ENCODE measurements around the gene RIPPLY1. TPM values are rescaled to one million over a fixed set of nuclear protein-coding genes. Genes with fewer than 3 reads are reported as not detected.
A peak's percentile ranks its signal among the peaks of the same experiment; 100 is the strongest.

Gene RIPPLY1
- total RNA-seq, 6 experiments from 2014 or later, result 0.74 to 1.7 (median 1.1) TPM

DNA sequence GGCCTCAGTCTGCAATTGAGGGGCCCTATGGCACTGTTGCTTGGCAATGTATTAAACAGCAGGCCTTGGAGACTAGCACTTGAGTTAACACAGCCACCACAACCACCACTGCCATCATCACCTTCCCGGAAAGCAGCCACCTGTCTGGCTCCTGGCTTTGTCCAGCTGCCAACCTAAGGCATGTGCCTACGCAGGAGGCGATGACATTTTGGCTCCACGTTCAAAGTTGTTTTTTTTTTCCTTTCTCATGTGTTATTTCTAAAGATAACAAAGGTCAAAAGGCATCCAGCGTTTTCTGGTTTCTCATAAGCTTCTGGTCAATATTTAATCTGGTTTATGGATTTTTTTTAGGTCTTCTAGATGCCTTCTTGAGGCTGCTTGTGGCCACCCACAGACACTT, 24.6 kb upstream of the RIPPLY1 start:
- peaks cover 0 to 16% (median 2%) of the 10 kb centered on the region in 4 donors for H3K4me1 ChIP-seq
- WGBS (ENCODE audit: insufficient coverage, low coverage, low lambda C conversion rate, missing lambda C conversion rate), result 13% methylated on average over 5 of the region's 5 CpGs
- intact Hi-C loops (cut with DNase I), result no loop called here
- H3K27me3 ChIP-seq, result no peaks in the 10 kb centered on the region
- H3K36me3 ChIP-seq, result no peaks in the 10 kb centered on the region
- H3K4me3 ChIP-seq, result peak overlapping the region in 2 of 3 donors; percentile 32 to 38
- no peak for TF ChIP-seq POLR2A (IDR thresholded peaks at IDR 0.05)
- TF ChIP-seq, protein P1, sequence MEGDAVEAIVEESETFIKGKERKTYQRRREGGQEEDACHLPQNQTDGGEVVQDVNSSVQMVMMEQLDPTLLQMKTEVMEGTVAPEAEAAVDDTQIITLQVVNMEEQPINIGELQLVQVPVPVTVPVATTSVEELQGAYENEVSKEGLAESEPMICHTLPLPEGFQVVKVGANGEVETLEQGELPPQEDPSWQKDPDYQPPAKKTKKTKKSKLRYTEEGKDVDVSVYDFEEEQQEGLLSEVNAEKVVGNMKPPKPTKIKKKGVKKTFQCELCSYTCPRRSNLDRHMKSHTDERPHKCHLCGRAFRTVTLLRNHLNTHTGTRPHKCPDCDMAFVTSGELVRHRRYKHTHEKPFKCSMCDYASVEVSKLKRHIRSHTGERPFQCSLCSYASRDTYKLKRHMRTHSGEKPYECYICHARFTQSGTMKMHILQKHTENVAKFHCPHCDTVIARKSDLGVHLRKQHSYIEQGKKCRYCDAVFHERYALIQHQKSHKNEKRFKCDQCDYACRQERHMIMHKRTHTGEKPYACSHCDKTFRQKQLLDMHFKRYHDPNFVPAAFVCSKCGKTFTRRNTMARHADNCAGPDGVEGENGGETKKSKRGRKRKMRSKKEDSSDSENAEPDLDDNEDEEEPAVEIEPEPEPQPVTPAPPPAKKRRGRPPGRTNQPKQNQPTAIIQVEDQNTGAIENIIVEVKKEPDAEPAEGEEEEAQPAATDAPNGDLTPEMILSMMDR (IDR thresholded peaks at IDR 0.05), result no peak
- DNase-seq (peak; percentile 72 to 78 (median 74)), ATAC-seq (peak; percentile 69 to 89 (median 72))
- H3K9me3 ChIP-seq, result no peaks in the 10 kb centered on the region
- peak overlapping the region; percentile 23 to 77 (median 56) for H3K27ac ChIP-seq

DNA sequence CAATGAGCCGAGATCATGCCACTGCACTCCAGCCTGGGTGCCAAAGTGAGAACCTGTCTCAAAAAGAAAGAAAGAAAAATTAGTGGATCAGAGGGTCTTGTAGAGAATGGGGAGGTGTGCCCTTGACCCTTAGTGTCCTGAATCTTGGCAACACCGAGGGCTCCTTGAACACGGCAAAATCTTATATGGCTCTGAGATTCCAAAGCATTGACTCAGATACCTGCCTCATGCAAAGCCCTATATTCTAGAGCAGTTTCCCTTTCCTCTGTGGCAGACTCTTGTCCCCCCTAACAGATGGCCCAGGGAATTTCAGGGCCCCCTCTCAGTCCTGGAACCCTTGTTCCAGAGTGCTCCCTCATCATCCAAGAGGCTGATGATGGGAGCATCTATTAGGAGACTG, 23.9 kb upstream of the RIPPLY1 start:
- 83% methylated on average over 3 of the region's 3 CpGs for WGBS (ENCODE audit: insufficient coverage, low coverage, low lambda C conversion rate, missing lambda C conversion rate)
- no peak for ATAC-seq
- Histone ChIP-seq H3K9me3 (no peaks in the 10 kb centered on the region), H3K4me3 (no peak overlapping the region), H3K27ac (peak overlapping the region in 2 of 3 donors; percentile 24 to 77), H3K36me3 (no peaks in the 10 kb centered on the region), H3K27me3 (no peaks in the 10 kb centered on the region), H3K4me1 (peaks cover 0 to 9% (median 2%) of the 10 kb centered on the region in 4 donors)
- TF ChIP-seq, protein P1 (IDR thresholded peaks at IDR 0.05), result no peak
- no peak for TF ChIP-seq POLR2A (IDR thresholded peaks at IDR 0.05)
- no peak for DNase-seq
- intact Hi-C loops (cut with DNase I), result no loop called here

DNA sequence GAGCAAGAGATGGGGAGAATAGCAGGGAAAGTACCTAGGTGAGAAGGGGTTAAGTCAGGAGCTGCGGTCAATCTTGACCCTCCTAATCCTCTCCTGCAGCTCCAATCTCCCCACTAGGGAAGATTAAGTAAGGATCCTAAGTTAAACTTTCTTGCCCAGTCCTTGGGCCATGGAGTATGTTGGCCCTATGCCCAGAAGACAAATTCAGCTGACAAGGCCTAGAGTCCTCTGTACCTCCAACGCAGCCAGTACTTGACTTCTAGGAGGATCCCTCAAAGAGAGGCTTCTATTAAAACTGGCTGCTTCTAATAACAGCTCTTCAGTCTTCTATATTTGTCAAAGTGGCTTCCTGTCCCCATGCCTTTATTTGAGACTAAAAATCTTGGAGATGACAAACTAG, 18.5 kb upstream of the RIPPLY1 start:
- intact Hi-C loops (cut with DNase I), result no loop called here
- no peaks in the 10 kb centered on the region for H3K27me3 ChIP-seq
- 71% methylated on average over 2 of the region's 2 CpGs for WGBS (ENCODE audit: insufficient coverage, low coverage, low lambda C conversion rate, missing lambda C conversion rate)
- no peak overlapping the region for H3K27ac ChIP-seq
- no peak for TF ChIP-seq POLR2A (IDR thresholded peaks at IDR 0.05)
- TF ChIP-seq, protein P1 (IDR thresholded peaks at IDR 0.05), result no peak
- DNase-seq (no peak), ATAC-seq (no peak)
- H3K4me1 ChIP-seq, result no peaks in the 10 kb centered on the region
- no peak overlapping the region for H3K4me3 ChIP-seq
- no peaks in the 10 kb centered on the region for H3K9me3 ChIP-seq
- no peaks in the 10 kb centered on the region for H3K36me3 ChIP-seq

DNA sequence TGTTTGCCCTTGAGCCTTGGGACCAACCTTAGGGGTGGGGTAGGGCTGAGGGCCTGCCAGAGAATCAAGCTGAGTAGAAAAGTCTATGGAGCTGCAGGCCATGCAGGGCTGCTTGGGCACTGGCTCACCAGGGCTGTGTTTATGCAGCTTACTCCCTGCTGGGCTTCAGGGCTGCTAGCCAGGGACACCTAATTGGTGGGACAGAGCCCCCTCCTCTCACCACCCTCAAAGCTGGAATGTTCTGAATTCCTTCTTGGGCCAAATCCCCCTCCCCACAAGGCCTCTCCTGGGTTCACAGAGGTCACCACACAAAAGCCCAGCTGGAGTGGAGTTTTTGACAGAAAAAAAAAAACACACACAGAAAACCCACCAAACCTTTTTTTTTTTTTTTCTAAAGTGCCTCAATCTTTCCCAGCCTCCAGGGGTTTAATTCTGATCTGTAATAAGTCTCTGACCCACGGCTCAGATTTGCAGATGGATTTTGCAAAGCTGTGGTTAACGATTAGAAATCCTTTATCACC, 16.9 kb upstream of the RIPPLY1 start, which contains the start of gene CLDN2:
TSS of gene CLDN2 (plus strand) at position 471 of the 521 bp plus-strand sequence. CDS start 7,827 bp downstream, outside the sequence.
- Histone ChIP-seq H3K4me1 (no peaks in the 10 kb centered on the region), H3K27ac (no peak within 1 kb of the TSS)

More for the DNA sequence above, 16.9 kb upstream of the RIPPLY1 start, which contains the start of gene CLDN2:
- WGBS (ENCODE audit: insufficient coverage, low coverage, low lambda C conversion rate, missing lambda C conversion rate), result 36% methylated on average over 2 of the region's 2 CpGs
- Histone ChIP-seq H3K9me3 (no peaks in the 10 kb centered on the region), H3K36me3 (no peaks in the 10 kb centered on the region), H3K27me3 (no peaks in the 10 kb centered on the region), H3K4me3 (no peak within 1 kb of the TSS)
- TF ChIP-seq POLR2A (IDR thresholded peaks at IDR 0.05), result no peak
- TF ChIP-seq, protein P1 (IDR thresholded peaks at IDR 0.05), result no peak
- peak in 1 of 4 donors; percentile 36 for ATAC-seq
- no peak for DNase-seq
- intact Hi-C loops (cut with DNase I), result no loop called here
